GM21526 (cell line): ENCODE results near the gene ADSS1.

Source experiments
- ATAC-seq: cut with Tn5 transposase; IDR thresholded peaks from one replicate; pipeline ENCODE4 v1.9.1; 2021; ENCODE audit warnings: moderate library complexity; ENCODE audit not compliant: unreplicated experiment, low FRiP score

The ADSS1 gene

DNA sequence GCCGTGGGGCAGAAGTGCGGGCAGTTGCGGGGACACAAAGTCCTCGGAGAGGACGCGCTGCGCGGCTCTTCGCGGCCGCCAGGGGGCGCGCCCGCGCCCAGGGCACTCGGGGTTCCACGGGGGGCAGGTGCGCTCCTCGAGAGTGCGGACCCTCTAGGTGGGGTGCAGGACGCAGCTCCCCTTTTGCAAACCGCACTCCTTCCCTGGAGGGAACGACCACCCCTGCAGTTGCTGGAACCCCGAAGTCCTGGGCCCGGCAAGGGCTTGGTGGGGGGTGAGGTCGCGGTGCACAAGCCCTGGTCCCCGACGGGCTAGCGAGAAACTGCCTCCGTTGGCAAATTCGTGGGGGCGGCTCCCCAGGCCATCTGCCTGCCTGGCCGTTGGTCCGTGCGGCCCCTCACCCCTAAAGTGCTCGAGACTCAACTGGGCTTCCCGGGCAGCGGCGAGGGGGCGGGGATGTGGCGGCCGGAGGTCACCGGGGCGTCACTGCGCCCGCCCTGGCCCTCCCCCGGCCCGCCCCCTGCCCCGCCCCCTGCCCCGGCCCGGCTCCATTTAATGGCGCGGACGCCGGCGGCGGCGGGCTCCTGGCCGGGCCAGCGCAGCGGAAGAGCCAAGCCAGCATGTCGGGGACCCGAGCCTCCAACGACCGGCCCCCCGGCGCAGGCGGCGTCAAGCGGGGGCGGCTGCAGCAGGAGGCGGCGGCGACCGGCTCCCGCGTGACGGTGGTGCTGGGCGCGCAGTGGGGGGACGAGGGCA, at the start of gene ADSS1:
ADSS1 (plus strand) TSS at position 579 of the 756 bp plus-strand sequence; CDS start at position 621, 42 bp downstream.
- peak; percentile 49 for ATAC-seq

DNA sequence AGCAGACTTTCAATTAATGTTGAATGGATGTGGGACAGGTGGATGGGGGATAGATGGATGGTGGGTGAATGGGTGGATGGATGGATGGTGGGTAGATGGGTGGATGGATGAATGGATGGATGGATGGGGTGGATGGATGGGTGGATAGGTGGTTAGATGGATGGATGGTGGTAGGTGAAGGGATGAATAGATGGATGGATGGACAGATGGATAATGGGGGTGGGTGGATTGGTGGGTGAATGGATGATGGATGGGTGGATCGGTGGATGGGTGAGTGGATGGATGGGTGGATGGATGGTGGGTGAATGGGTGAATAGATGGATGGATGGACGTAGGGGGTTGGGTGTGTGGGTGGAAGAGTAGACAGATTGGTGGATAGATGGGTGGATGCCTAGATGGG, 48.6 kb upstream of the ADSS1 start:
- no peak for ATAC-seq

DNA sequence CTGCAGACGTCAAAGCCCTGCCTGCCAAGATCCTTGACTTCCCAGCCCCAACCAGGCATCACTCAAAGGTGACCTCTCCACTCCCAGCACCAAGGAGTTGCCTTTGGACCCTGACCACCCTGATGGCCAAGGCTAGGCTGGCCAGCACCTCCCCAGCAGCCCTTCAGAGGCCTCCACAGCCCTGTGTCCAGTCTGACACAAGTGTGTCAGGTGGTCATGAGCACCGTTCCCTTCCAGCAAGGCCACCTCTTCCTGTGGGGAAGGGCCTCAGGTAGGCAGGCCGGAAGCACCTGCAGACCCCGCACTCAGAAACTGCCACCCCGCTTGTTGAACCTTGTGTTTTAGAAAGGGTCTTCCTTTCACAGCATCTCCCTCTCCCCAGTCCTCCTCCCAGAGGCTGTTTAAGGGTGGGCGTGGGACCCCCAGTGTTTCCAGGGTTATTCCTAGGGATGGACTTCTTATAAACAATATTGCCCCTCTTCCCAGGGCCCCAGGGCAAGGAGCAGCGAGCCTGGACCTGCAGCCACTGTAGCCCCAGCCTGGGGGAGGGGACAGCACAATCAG, 47.8 kb upstream of the ADSS1 start:
- no peak for ATAC-seq

DNA sequence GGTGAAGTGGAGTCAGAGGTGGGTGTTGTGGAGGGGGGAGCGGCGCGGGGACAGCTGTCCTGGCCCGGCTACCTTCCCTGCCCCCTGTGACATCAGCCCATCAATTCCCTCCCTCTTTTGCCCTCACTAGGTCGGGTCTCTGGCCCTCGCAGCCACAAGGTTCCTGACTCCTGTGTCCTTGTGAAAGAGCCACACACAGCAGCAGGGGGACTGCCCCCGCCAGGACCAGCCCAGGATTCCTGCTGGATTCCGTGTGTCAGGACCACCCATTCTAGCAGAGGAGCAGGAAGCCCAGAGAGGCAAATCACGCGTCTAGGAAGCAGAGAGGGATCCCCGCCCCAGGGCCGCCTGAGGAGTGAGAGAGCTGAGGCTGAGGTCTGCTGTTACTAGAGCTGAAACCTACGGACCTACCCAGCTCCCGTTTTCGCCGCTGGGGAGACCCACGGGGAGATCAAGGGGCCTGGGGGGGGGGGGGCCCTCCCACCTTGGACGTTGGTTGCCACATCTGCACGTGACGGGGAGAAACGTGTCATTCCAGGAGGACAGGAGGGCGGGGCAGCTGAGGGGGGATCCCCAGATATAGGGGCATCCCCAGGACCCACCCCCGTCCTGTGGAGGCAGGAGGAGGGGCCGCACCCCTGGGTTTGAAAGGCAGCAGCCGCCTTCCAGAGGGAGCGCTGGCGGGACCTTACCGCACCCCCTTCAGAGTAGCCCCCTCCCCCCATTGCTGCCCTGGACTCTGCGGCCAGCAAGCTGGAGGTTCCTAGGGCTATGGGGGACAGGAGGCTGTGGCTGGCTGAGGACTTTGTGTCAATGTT, 47.1 kb upstream of the ADSS1 start:
- ATAC-seq: no peak

DNA sequence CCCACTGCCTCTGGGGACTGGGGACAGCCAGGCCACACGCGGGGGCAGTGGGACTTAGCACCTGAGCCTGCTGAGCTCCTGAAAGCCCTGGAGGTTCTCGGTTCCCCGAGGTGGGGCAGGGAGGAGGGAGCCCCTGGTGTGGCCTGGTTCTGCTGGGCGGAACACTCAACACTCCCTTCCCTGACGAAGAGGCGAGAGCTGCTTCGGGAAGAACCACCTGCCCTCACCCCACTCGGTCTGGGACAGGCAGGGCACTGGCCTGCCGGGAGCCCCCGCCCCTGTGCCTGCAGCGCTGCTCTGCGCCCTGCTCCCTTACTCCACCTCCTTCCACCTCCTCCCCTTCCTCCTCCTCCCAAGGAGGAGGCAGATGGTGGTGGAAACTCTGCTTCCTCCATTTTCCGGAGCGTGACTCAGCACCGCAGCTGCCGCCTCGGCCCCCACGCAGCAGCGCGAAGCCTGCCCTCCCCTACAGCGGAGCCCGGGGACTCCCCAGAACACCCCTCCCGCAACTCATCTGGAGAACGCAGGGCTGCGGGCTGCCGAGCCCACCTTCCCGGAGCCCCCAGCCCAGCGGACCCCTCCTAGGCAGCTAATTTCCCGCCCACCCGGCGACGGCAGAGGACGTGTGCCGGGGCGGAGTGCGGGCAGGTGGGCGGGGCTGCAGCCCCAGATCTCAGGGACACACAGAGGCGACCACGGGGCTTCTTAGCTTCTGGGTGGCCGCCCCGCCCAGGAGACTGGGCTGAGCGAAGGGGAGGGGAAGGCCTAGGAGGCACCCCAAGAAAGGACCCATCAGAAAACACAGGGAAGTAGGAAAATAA, 46.3 kb upstream of the ADSS1 start:
- ATAC-seq: peak; percentile 45

DNA sequence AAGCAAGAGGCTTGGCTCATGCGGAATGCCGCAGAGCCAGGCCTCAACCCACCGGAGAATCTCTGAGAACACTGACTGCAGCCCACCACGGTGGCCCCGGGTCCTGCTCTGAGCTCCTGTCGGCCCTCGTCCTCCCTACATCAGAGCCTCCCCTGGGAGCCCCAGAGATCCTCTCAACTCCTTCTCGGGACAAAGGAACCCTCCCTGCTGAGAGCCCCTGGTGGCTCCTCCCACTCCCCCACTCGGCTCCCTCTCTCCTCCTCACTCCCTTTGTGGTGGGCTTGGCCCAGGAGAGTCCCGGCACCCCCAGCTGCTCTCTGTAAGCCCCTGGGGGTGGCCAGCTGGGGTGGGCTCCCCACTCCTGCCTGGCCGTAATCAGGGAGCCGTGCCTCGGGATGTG, 45.7 kb upstream of the ADSS1 start:
- ATAC-seq: no peak

DNA sequence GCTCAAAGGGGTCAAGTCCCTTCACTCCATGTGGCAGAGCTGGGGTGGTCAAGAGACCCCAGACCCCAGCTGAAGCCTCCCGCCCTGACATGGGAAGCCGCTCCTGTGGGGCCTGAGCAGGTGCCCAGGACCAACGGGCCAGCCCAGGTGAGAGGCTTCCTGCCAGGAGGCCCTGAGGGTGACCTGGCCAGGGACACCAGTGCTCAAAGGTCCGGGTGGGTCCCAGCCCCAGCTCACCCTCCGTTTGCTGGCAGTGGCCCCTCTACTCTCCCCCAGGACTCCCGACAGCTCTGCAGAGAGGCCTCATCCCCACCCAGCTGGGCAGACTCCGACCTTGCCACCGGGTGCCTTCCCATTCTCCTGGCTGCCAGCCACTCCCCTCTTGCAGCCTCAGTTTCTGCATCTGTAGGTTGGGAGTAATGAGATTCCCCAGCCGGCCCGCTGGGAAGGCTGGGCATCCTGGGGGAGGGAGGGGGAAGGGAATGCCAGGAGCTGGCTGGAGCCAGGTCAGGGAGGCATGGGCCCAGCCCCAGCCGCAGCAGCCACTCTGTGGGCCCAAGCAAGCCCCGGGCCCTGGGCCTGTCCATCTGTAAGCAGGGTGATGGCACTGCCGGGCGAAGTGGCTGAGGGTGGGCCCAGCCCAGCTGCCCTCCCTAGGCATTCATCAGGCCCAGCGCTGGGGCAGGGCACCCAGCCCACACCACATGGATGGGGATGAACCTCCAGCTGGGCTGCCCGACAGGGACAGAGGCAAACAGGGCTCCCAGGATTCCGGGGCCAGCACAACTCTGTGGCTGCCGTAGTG, 44.9 kb upstream of the ADSS1 start:
- ATAC-seq: no peak

DNA sequence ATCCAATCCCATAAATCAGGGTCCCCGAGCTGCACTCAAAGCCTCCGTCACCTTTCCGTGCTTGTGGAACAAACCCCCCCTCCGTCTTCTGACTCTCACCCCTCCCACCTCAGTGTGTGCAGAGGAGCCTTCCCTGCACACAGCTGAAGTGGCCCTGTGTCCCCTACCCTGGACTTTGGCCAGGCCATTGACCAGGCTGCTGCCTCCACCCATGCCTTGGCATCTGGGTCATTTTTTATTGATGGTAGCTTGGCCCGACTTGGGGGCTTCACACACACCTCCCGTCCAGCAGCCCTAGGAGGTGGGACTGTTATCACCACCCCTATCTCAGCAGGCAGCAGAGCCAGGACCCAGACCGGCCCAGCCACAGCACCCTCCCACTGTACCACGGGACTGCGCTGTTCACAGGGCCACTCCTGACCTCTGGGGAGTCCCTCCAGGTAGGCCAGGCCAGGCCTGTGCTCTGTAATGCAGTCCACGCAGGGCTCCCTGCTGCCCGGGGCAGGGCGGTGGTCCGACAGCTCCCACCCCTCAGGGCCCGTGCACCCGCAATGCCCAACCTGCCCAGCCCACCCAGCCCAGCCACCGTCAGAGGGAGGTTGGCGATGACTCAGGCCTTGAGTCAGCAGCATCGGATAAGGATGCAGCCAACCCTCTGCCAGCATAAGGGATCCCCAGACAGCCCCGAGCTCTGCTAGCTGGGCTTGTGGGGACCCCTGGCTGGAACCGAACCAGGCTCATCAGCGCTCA, 43.8 kb upstream of the ADSS1 start:
- no peak for ATAC-seq

DNA sequence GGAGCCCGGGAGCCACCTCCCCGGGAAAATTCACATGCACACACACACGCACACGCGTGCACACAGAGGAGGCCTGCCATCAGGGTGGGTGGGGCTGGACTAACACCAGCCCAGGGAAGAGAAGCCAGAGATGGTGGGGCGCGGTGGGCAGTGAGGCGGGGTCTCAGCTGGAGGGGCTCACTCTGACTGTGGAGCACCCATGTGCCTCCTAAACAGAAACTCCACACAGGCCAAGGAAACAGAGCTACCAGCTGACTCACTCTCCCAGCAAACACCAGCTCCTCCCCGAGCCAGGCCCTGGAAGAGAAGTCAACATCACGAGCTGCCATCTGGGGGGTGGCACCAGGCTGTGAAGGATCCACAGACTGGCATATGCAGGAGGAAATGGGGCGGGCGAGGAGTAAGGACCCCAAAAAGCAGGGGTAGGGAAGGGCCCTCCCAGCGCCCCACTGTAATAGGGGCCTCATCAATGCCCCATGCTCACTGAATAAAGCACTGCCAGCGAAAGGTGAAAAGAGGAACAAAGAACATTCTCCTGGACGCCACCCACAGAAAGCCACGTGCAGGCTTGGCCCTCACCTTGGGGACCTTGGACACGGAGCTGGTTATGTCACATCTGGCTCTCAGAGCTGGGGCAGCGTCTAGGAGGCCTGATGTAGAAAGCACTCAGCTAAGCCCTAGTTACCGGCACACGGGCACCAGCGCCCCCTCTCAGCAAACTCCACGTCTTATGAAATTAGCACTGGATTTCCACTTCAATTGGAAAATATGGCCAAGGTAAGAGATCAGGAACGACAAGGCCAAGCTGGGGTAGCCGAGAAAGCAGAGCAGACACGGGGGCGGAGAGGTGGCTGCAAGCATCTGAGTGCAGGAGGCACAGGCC, 43.0 kb upstream of the ADSS1 start:
- ATAC-seq: peak; percentile 47

DNA sequence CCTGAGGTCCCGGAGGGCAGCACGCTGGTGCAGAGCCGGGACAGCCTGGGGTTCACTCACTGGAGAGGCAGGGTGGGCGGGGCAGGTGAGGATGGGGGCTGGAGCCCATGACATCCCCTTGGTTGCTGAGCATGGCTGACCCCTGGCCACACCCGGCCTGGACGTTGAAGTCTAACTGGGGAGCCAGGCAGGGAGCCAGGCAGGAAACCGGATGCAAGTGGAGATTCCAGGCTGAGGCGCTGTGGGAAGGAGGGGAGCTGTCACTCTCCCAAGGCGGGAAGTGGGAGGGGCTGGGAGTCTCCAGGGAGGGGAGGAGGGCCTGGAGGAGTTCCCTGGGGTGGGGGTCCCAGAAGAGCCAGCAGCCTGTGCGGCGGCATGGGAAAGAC, 42.3 kb upstream of the ADSS1 start:
- ATAC-seq: no peak

DNA sequence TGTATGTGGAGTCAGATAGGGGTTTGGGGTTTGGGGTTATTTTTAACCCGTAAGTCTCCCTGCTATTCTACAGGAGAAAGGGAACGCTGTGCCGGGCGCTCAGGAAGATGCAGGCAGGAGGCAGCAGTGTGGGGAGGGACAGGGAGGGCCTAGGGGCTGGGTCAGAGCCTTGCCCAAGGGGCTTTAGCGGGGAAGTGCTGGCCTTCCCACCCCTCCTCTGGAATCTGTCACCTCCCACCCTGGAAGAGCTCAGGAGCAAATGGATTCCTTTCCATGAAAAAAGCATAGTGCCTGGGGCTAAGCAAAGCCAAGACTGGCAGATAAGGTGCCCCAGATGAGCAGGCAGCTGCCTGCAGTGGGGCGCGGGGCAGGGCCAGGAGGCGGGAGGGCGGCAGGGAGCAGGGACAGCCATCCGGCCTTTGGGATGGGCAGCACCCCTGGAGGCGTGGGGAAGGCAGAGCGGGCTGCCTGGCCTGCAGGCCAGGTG, 41.9 kb upstream of the ADSS1 start:
- no peak for ATAC-seq

DNA sequence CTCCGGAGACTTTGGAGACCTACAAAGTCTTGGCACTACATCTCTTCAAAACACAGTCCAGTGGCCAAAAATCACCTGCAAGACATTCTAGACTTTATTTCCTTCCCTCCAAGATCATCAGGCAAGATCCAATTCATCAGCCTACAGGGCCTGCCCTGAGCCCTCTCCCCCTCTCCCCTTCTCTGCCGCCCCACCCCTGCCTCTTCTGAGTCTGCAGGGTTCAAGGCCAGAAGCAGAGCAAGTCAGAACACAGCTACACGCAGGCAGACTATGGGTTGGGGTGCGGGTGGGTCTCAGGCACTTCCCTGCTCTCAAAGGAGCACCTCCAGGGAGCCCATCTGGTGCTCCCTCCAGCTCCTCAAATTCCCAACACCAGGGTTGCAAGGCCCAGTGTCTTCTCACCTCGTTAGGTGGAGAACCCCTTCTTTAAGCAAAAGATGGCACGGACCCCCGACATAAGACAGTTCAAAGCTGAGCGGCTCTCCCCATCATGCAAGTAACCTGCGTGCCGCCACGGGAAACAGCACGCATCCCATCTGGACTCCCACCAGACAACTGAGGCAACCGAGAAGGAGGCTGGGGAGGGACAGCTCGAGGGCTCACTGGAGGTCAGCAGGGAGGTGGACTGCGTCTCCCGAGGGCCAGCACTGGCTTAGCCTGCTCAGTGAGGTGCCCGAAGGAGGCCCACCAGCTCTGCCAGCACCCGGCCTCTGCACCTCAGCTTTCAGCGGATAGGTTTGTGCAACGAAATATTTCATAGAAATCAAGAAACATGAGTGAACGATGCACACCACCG, 40.2 kb upstream of the ADSS1 start:
- no peak for ATAC-seq

DNA sequence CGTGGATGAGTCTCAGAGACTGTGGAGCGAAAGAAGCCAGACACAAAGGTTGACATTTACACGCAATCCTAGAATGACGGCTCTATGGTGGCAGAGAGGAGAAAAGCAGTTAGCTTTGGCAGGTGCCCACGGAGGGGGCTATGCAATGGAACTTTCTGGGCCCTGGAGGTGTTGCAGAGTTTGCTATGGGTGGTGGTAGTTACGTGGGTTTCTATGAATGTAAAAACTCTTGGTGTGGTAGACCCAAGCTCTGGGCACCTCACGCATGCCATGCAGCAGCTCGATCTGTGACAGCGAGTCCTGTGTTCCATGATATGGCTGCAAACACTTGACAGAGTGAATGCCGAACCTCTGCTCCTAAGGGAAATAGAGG, 39.6 kb upstream of the ADSS1 start:
- no peak for ATAC-seq

DNA sequence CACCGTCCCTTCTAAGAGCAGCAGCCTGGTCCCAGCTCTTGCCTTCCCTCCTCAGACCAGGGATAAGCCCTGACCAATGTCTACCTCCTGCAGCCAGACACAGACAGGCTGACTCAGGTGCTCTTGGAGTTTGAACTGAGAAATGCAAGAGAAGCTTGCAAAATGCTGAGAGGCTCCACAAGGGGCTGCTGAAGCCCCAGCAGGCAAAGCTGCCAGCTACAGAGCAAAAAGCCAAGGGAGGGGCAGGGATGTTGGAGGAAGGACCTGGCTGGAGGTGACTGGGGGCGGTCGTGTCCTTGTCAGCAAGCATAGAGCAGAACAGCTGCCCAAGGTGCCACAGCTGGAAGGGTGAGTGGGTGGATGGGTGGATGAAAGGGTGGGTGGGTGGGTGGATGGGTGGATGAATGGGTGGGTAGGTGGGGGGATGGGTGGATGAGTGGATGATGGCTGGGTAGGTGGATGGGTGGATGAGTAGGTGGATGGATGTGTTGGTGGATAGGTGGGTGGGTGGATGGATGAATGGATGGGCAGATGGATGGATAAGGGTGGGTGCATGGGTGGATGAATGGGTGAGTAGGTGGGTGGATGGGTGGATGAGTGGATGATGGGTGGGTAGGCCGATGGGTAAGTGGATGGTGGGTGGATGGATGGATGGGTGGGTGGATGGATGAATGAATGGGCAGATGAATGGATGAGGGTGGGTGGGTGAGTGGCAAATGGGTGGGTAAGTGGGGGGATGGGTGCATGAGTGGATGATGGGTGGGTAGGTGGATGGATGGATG, 38.6 kb upstream of the ADSS1 start:
- no peak for ATAC-seq

DNA sequence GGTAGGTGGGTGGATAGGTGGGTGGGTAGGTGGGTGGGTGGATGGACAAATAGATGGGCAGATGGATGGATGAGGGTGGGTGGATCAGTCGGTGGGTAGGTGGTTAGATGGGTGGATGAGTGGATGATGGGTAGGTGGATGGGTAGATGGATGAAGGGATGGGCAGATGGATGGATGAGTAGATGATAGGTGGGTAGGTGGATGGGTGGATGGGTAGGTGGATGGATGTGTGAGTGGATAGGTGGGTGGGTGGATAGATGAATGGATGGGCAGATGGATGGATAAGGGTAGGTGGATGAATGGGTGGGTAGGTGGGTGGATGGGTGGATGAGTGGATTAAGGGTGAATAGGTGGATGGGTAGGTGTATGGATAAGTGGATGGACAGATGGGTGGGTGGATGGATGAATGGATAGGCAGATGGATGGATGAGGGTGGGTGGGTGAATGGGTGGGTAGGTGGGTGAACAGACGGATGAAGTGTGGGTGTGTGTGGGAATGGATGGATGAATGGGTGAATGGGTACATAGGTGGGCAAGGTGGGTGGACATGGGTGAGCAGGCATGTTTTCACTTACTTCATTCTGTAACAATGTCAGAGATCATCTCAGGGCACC, 37.9 kb upstream of the ADSS1 start:
- ATAC-seq: no peak
